HepG2 (cell line): ENCODE measurements around the gene LAMTOR2. TPM values are rescaled to one million over a fixed set of nuclear protein-coding genes. Genes with fewer than 3 reads are reported as not detected.

Experiments used
- ATF6 ChIP-seq: sonication (generic); formaldehyde crosslinking; conservative IDR thresholded peaks from 2 replicates; pipeline ENCODE4 v1.4.0; 2020; ENCODE audit warnings: missing genetic modification reagents
- CAMTA2 ChIP-seq: sonication (generic); formaldehyde crosslinking; IDR thresholded peaks from 2 replicates; pipeline ENCODE4 v1.4.0; 2020; ENCODE audit warnings: mild to moderate bottlenecking, missing genetic modification reagents, borderline replicate concordance
- CREM ChIP-seq, 2 experiments: sonication (generic) in 1 of 2; formaldehyde crosslinking in 1 of 2; IDR thresholded peaks; 2 replicates each; pipeline versions ENCODE4 v1.4.0 to v1.6.1; 2016 to 2020; ENCODE audit warnings: antibody characterized with exemption in 1 of 2, mild to moderate bottlenecking in 1 of 2, missing genetic modification reagents in 1 of 2
- ELF3 ChIP-seq: IDR thresholded peaks from 2 replicates; pipeline ENCODE4 v1.6.1; 2016; ENCODE audit warnings: missing genetic modification reagents, missing compliant biosample characterization
- FOXO4 ChIP-seq: sonication (generic); formaldehyde crosslinking; conservative IDR thresholded peaks from 2 replicates; pipeline ENCODE4 v1.8.1; 2023; ENCODE audit warnings: missing genetic modification reagents
- GATAD1 ChIP-seq: IDR thresholded peaks from 2 replicates; pipeline ENCODE4 v1.6.1; 2016; ENCODE audit warnings: missing genetic modification reagents, missing compliant biosample characterization
- HDAC6 ChIP-seq: fragments of 200-600 bp; sonication (generic); IDR thresholded peaks from 2 replicates; pipeline ENCODE4 v1.7.0; 2017; ENCODE audit warnings: mild to moderate bottlenecking, antibody characterized with exemption, low read length, low read depth
- ISL2 ChIP-seq: sonication (generic); formaldehyde crosslinking; IDR thresholded peaks from 2 replicates; pipeline ENCODE4 v1.5.0; 2020; ENCODE audit warnings: missing genetic modification reagents
- MED13 ChIP-seq: sonication (generic); formaldehyde crosslinking; IDR thresholded peaks from 2 replicates; pipeline ENCODE4 v1.5.0; 2020; ENCODE audit warnings: missing genetic modification reagents
- NCOA5 ChIP-seq: sonication (generic); formaldehyde crosslinking; IDR thresholded peaks from 2 replicates; pipeline ENCODE4 v1.4.0; 2020; ENCODE audit warnings: missing genetic modification reagents
- PCBP1 ChIP-seq: fragments of 200-400 bp; formaldehyde crosslinking; IDR thresholded peaks from 2 replicates; pipeline ENCODE4 v1.6.1; 2017; ENCODE audit warnings: mild to moderate bottlenecking, low read depth, low read length, borderline replicate concordance
- PCBP2 ChIP-seq: fragments of 200-400 bp; formaldehyde crosslinking; optimal IDR thresholded peaks from 2 replicates; pipeline ENCODE3; 2018; ENCODE audit warnings: low read length, low read depth; ENCODE audit not compliant: poor library complexity, severe bottlenecking
- SMAD1 ChIP-seq: sonication (generic); formaldehyde crosslinking; IDR thresholded peaks from 2 replicates; pipeline ENCODE4 v1.4.0; 2020; ENCODE audit warnings: missing genetic modification reagents, low read depth, mild to moderate bottlenecking, borderline replicate concordance
- SMARCE1 ChIP-seq: fragments of 450-650 bp; IDR thresholded peaks from 2 replicates; pipeline ENCODE4 v1.6.1; 2017; ENCODE audit warnings: borderline replicate concordance
- TBL1XR1 ChIP-seq: fragments of 150-350 bp; IDR thresholded peaks from 2 replicates; pipeline ENCODE4 v1.6.1; 2014; ENCODE audit warnings: borderline replicate concordance, low read length; ENCODE audit not compliant: partially characterized antibody
- TEAD3 ChIP-seq: optimal IDR thresholded peaks from 2 replicates; pipeline ENCODE3; 2016; ENCODE audit warnings: borderline replicate concordance
- ZNF484 ChIP-seq: sonication (generic); formaldehyde crosslinking; IDR thresholded peaks from 2 replicates; pipeline ENCODE4 v1.5.1; 2020; ENCODE audit warnings: mild to moderate bottlenecking, low read depth, missing genetic modification reagents, borderline replicate concordance
- ZNF720 ChIP-seq: sonication (generic); formaldehyde crosslinking; IDR thresholded peaks from 2 replicates; pipeline ENCODE4 v1.4.0; 2020; ENCODE audit warnings: missing genetic modification reagents
- polyA plus RNA-seq, 8 experiments: library from polyadenylated mRNA; depleted of rRNA in 3 of 8; stranded (reverse) in 7 of 8; unstranded in 1 of 8; fragments of >200 nt; fragmentation: Illumina TruSeq in 4 of 8; extraction: Trizol in 4 of 8; gene quantifications; 2 replicates each; pipeline versions ENCODE4 v1.2.1 to v1.2.3, GENCODE V29; 2011 to 2016; ENCODE audit warnings: low read depth in 4 of 8, missing spikeins in 1 of 8, mixed read lengths in 1 of 8; ENCODE audit not compliant: insufficient read depth in 1 of 8
- total RNA-seq, 5 experiments: library from RNA; depleted of rRNA; stranded (reverse); fragments of >200 nt; fragmentation: Illumina TruSeq; extraction: Trizol; gene quantifications; 2 replicates each; pipeline ENCODE4 v1.2.3, GENCODE V29; 2016; ENCODE audit warnings: low read depth in 1 of 5
- TF ChIP-seq, protein P1 (sequence below): sonication (generic); formaldehyde crosslinking; IDR thresholded peaks from 2 replicates; pipeline ENCODE4 v1.8.0; 2022; ENCODE audit warnings: mild to moderate bottlenecking, missing genetic modification reagents, moderate library complexity
- TF ChIP-seq, protein P2 (sequence below): sonication (generic); formaldehyde crosslinking; IDR thresholded peaks from 2 replicates; pipeline ENCODE4 v1.4.0; 2020; ENCODE audit warnings: missing genetic modification reagents; ENCODE audit errors: not compliant biosample characterization
- TF ChIP-seq, protein P3 (sequence below): sonication (generic); formaldehyde crosslinking; IDR thresholded peaks from 2 replicates; pipeline ENCODE4 v1.8.0; 2022; ENCODE audit warnings: mild to moderate bottlenecking, missing genetic modification reagents, moderate library complexity
- TF ChIP-seq, protein P4 (sequence below): IDR thresholded peaks from 2 replicates; pipeline ENCODE4 v1.6.1; 2016

Gene LAMTOR2
- total and polyA plus RNA-seq, 2 of the 13 experiments (the other 11 are each of a cell fraction or from before 2014, with no cell fraction given): 36.5 to 66.4 TPM

GRCh38 chr1:156020293-156021092, 34.1 kb upstream of the LAMTOR2 start, which contains the start of gene SSR2 (continued):
- TF ChIP-seq ZNF720 (CRISPR knock-in tag) (no peak), PCBP1 (no peak), FOXO4 (0 out of 2 replicates have a peak, but pooled peaks have one; percentile 23), TEAD3 (CRISPR knock-in tag) (peak; percentile 50), CREM (IDR thresholded peaks at IDR 0.05) (peak; percentile 95), CREM (CRISPR knock-in tag; IDR thresholded peaks at IDR 0.05) (no peak), ATF6 (CRISPR knock-in tag) (no peak), GATAD1 (CRISPR knock-in tag) (peak; percentile 87), MED13 (CRISPR knock-in tag) (no peak), CAMTA2 (CRISPR knock-in tag) (no peak), SMAD1 (CRISPR knock-in tag) (no peak), NCOA5 (no peak), ISL2 (CRISPR knock-in tag) (no peak), HDAC6 (no peak), ELF3 (CRISPR knock-in tag) (0 out of 2 replicates have a peak, but pooled peaks have one; percentile 56), PCBP2 (no peak), TBL1XR1 (no peak), ZNF484 (CRISPR knock-in tag) (no peak), SMARCE1 (no peak)
- TF ChIP-seq, protein P1, sequence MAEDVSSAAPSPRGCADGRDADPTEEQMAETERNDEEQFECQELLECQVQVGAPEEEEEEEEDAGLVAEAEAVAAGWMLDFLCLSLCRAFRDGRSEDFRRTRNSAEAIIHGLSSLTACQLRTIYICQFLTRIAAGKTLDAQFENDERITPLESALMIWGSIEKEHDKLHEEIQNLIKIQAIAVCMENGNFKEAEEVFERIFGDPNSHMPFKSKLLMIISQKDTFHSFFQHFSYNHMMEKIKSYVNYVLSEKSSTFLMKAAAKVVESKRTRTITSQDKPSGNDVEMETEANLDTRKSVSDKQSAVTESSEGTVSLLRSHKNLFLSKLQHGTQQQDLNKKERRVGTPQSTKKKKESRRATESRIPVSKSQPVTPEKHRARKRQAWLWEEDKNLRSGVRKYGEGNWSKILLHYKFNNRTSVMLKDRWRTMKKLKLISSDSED (CRISPR knock-in tag): no peak
- TF ChIP-seq, protein P2, sequence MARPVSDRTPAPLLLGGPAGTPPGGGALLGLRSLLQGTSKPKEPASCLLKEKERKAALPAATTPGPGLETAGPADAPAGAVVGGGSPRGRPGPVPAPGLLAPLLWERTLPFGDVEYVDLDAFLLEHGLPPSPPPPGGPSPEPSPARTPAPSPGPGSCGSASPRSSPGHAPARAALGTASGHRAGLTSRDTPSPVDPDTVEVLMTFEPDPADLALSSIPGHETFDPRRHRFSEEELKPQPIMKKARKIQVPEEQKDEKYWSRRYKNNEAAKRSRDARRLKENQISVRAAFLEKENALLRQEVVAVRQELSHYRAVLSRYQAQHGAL (CRISPR knock-in tag): no peak
- TF ChIP-seq, protein P3, sequence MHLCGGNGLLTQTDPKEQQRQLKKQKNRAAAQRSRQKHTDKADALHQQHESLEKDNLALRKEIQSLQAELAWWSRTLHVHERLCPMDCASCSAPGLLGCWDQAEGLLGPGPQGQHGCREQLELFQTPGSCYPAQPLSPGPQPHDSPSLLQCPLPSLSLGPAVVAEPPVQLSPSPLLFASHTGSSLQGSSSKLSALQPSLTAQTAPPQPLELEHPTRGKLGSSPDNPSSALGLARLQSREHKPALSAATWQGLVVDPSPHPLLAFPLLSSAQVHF (CRISPR knock-in tag): no peak
- TF ChIP-seq, protein P4, sequence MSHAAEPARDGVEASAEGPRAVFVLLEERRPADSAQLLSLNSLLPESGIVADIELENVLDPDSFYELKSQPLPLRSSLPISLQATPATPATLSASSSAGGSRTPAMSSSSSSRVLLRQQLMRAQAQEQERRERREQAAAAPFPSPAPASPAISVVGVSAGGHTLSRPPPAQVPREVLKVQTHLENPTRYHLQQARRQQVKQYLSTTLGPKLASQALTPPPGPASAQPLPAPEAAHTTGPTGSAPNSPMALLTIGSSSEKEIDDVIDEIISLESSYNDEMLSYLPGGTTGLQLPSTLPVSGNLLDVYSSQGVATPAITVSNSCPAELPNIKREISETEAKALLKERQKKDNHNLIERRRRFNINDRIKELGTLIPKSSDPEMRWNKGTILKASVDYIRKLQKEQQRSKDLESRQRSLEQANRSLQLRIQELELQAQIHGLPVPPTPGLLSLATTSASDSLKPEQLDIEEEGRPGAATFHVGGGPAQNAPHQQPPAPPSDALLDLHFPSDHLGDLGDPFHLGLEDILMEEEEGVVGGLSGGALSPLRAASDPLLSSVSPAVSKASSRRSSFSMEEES (CRISPR knock-in tag): no peak
